Ishikawa (cell line): ENCODE data around the gene CACNB2.

ENCODE experiments used
- CEBPB ChIP-seq: IDR thresholded peaks from 2 replicates; pipeline ENCODE4 v1.6.1; 2012
- CREB1 ChIP-seq: IDR thresholded peaks from 2 replicates; pipeline ENCODE4 v1.6.1; 2012; ENCODE audit warnings: low read depth
- EP300 ChIP-seq: IDR thresholded peaks from 2 replicates; pipeline ENCODE4 v1.6.1; 2012; ENCODE audit warnings: borderline replicate concordance
- FOXM1 ChIP-seq: IDR thresholded peaks from 2 replicates; pipeline ENCODE4 v1.6.1; 2012; ENCODE audit warnings: low read depth, borderline replicate concordance
- MAX ChIP-seq: IDR thresholded peaks from 2 replicates; pipeline ENCODE4 v1.6.1; 2012
- REST ChIP-seq: IDR thresholded peaks from 2 replicates; pipeline ENCODE4 v1.6.1; 2012; ENCODE audit warnings: low read depth, mild to moderate bottlenecking
- TCF12 ChIP-seq: IDR thresholded peaks from 2 replicates; pipeline ENCODE4 v1.6.1; 2012; ENCODE audit warnings: low read depth
- ZBTB7A ChIP-seq: IDR thresholded peaks from 2 replicates; pipeline ENCODE4 v1.6.1; 2012; ENCODE audit warnings: low read depth

- no peak for TF ChIP-seq CREB1
- TF ChIP-seq CEBPB: no peak
- no peak for TF ChIP-seq REST
- no peak for TF ChIP-seq FOXM1
- no peak for TF ChIP-seq EP300
- TF ChIP-seq TCF12: no peak
- TF ChIP-seq MAX: no peak
- TF ChIP-seq ZBTB7A: no peak
Measured at GRCh38 chr10:18209241-18209640, 69.0 kb downstream of the CACNB2 start.
